ENCODE data around the gene PCDH11X.
"Not testable (repeated sequence)": the region's sequence is repeated elsewhere in the genome, so short reads cannot be mapped to it uniquely, and the experiment has no call there.

PCDH11X gene

GRCh38 chrX:91779135-91779534, at the start of gene PCDH11X:
Gene PCDH11X, plus strand, starts transcription at chrX:91779375. Its CDS starts 56,130 bp downstream, at chrX:91835505.
- not testable (repeated sequence) for TF ChIP-seq GATA3, GATA2 (IDR thresholded peaks at IDR 0.05; ENCODE audit: low read depth, low read length)

All from SH-SY5Y (cell line).